K562 (cell line): Measurements from ENCODE around the gene NFATC1. TPM values are rescaled to one million over a fixed set of nuclear protein-coding genes. Genes with fewer than 3 reads are reported as not detected.

ENCODE experiments used
- ATAC-seq: fragments of 200-7000 bp; cut with Tn5 transposase; 3 replicates; pipeline ENCODE4 v1.9.1; 2020; ENCODE audit warnings: moderate library complexity
- BruUV-seq: library from RNA; stranded (reverse); fragments of 400-500 nt; replicated peaks from 2 replicates; lab custom pipeline; 2021; lab: Mats Ljungman, UMichigan
- CTCF ChIA-PET: fragments of 300-600 bp; formaldehyde crosslinking; extraction: SDS; loops from one replicate; lab custom pipeline; 2021; ENCODE audit warnings: low intra/inter-chr PET ratio; lab: Yijun Ruan, JAX
- POLR2A ChIA-PET: fragments of 300-600, 350-650 bp; sonication (Branson Sonifier 250); formaldehyde crosslinking; extraction: SDS; loops from one replicate; lab custom pipeline; 2021; ENCODE audit warnings: antibody characterized with exemption, inconsistent platforms; lab: Yijun Ruan, JAX
- DNase-seq, 4 experiments: peaks; one replicate each; pipeline versions ENCODE4 v3.0.0 to v3.0.0-alpha.2; 2011 to 2018; ENCODE audit warnings: low spot score in 3 of 4, mixed read lengths in 3 of 4; ENCODE audit errors: extremely low read depth in 1 of 4
- FAIRE-seq: peaks from 2 replicates; lab custom pipeline; 2011; peaks lifted over from hg19 to GRCh38; lab: Jason Lieb, UNC
- H2AFZ ChIP-seq: 2 replicates; pipeline ENCODE4 v1.6.0; 2011; ENCODE audit warnings: low read depth, low read length, control low read depth, inconsistent platforms
- H3K27ac ChIP-seq: fragments of 200-600 bp; 3 replicates; pipeline ENCODE4 v1.8.0; 2011; ENCODE audit warnings: low read depth, mild to moderate bottlenecking, control low read depth, inconsistent platforms, low read length, moderate library complexity, mixed read lengths; ENCODE audit errors: extremely low read depth
- H3K27me3 ChIP-seq, 2 experiments: fragments of 300-600 bp in 1 of 2; 2 replicates in 1 of 2; 3 replicates in 1 of 2; pipeline versions ENCODE4 v1.6.0 to v1.8.0; 2011; ENCODE audit warnings: inconsistent platforms in 2 of 2, low read length in 2 of 2, mild to moderate bottlenecking in 1 of 2, mixed read lengths in 1 of 2, moderate library complexity in 1 of 2; ENCODE audit not compliant: control insufficient read depth in 2 of 2, insufficient read depth in 2 of 2
- H3K36me3 ChIP-seq: fragments of 300-600 bp; 3 replicates; pipeline ENCODE4 v1.8.0; 2011; ENCODE audit warnings: mild to moderate bottlenecking, low read length, inconsistent platforms; ENCODE audit not compliant: control insufficient read depth, insufficient read depth
- H3K4me1 ChIP-seq, 2 experiments: fragments of 200-600 bp in 1 of 2; replicated peaks in 1 of 2; 2 replicates in 1 of 2; 3 replicates in 1 of 2; pipeline versions ENCODE4 v1.5.1 to v1.8.0; 2011; ENCODE audit warnings: inconsistent platforms in 2 of 2, low read length in 2 of 2, mild to moderate bottlenecking in 1 of 2, mixed read lengths in 1 of 2, moderate library complexity in 1 of 2; ENCODE audit not compliant: control insufficient read depth in 2 of 2, insufficient read depth in 2 of 2
- H3K4me2 ChIP-seq: 2 replicates; pipeline ENCODE4 v1.6.1; 2011; ENCODE audit warnings: low read length, control low read depth, inconsistent platforms, mixed read lengths; ENCODE audit not compliant: insufficient read depth
- H3K4me3 ChIP-seq: fragments of 200-600 bp; sonication (generic), shearing (Covaris generic); 2 replicates; pipeline ENCODE4 v1.5.1; 2016; ENCODE audit warnings: control low read depth, inconsistent platforms
- H3K79me2 ChIP-seq: fragments of 200-600 bp; 3 replicates; pipeline ENCODE4 v1.8.0; 2011; ENCODE audit warnings: low read length, inconsistent platforms; ENCODE audit not compliant: control insufficient read depth, insufficient read depth
- H3K9ac ChIP-seq, 2 experiments: 2 replicates each; pipeline versions ENCODE4 v1.6.0 to v1.6.1; 2011; ENCODE audit warnings: low read depth in 2 of 2, low read length in 2 of 2, control low read depth in 1 of 2, inconsistent platforms in 1 of 2, mild to moderate bottlenecking in 1 of 2, mixed read lengths in 1 of 2; ENCODE audit not compliant: insufficient read depth in 1 of 2
- H3K9me1 ChIP-seq: one replicate; pipeline ENCODE4 v1.6.0; 2011; ENCODE audit warnings: inconsistent platforms, mild to moderate bottlenecking, low read length, moderate library complexity; ENCODE audit not compliant: control insufficient read depth, insufficient read depth
- H3K9me3 ChIP-seq: replicated peaks from 2 replicates; pipeline ENCODE4 v1.5.1; 2011; ENCODE audit warnings: low read depth, low read length, inconsistent platforms; ENCODE audit not compliant: control insufficient read depth, insufficient read depth
- H4K20me1 ChIP-seq: replicated peaks from 2 replicates; pipeline ENCODE4 v1.6.1; 2011; ENCODE audit warnings: low read length, inconsistent platforms, mixed read lengths; ENCODE audit not compliant: control insufficient read depth, insufficient read depth
- CREM ChIP-seq: IDR thresholded peaks from 2 replicates; pipeline ENCODE4 v1.6.1; 2014; ENCODE audit warnings: antibody characterized with exemption, low read depth
- EGR1 ChIP-seq: fragments of 450-650 bp; conservative IDR thresholded peaks from 2 replicates; pipeline ENCODE4 v1.6.1; 2017; ENCODE audit warnings: mild to moderate bottlenecking
- FOSL1 ChIP-seq: fragments of 200-800 bp; sonication (Bioruptor generic); conservative IDR thresholded peaks from 2 replicates; pipeline ENCODE4 v1.6.1; 2016; ENCODE audit warnings: missing genetic modification characterization, missing compliant biosample characterization
- FOXA3 ChIP-seq, 2 experiments: fragments of 450-650 bp in 1 of 2; sonication (generic) in 1 of 2; formaldehyde crosslinking; IDR thresholded peaks in 1 of 2; conservative IDR thresholded peaks in 1 of 2; 2 replicates each; pipeline versions ENCODE4 v1.4.0 to v1.8.0; 2020 to 2022; ENCODE audit warnings: mild to moderate bottlenecking in 2 of 2, missing genetic modification reagents in 1 of 2
- GABPA ChIP-seq: fragments of 200-800 bp; sonication (Bioruptor generic); conservative IDR thresholded peaks from 2 replicates; pipeline ENCODE4 v1.6.1; 2016; ENCODE audit warnings: low read depth, missing genetic modification characterization, missing compliant biosample characterization
- GABPB1 ChIP-seq: sonication (generic); formaldehyde crosslinking; IDR thresholded peaks from 2 replicates; pipeline ENCODE4 v1.8.0; 2022; ENCODE audit warnings: mild to moderate bottlenecking, missing genetic modification reagents
- KAT2B ChIP-seq: IDR thresholded peaks from one replicate; pipeline ENCODE4 v1.6.1; 2012; ENCODE audit warnings: low read depth, mild to moderate bottlenecking, control low read depth, inconsistent platforms, low read length, moderate library complexity
- MAFK ChIP-seq: IDR thresholded peaks from 2 replicates; pipeline ENCODE4 v1.6.1; 2011; ENCODE audit warnings: low read length, improper control_type of control experiment
- NRF1 ChIP-seq, 2 experiments: fragments of 450-650 bp; IDR thresholded peaks in 1 of 2; conservative IDR thresholded peaks in 1 of 2; 2 replicates each; pipeline ENCODE4 v1.6.1; 2014; ENCODE audit warnings: mild to moderate bottlenecking in 2 of 2
- WGBS: fragments of 100-300 bp; shearing (Covaris generic); methylation state at CpG from one replicate; pipeline ENCODE4 v1.1.6; 2016; ENCODE audit warnings: low coverage, mixed read lengths; ENCODE audit not compliant: insufficient coverage; ENCODE audit errors: missing lambda C conversion rate; 5-methylcytosine and 5-hydroxymethylcytosine counted together
- in situ Hi-C: fragments of 300-500 bp; cut with MboI; formaldehyde crosslinking; loops from 4 replicates; pipeline ENCODE4 v1.15.0; 2018; ENCODE audit warnings: inconsistent platforms, mixed read lengths
- intact Hi-C: fragments of 100-400 bp; cut with micrococcal nuclease; formaldehyde crosslinking; loops from 2 replicates; pipeline ENCODE4 v1.14.2; 2022
- polyA plus RNA-seq, 8 experiments: library from polyadenylated mRNA; depleted of rRNA in 4 of 8; stranded (reverse) in 5 of 8; unstranded in 3 of 8; fragments of >200 nt; fragmentation: Nextera tagmentation in 2 of 8; fragmentation: Illumina TruSeq in 1 of 8; extraction: Ambion mirVana in 2 of 8; extraction: Trizol in 1 of 8; gene quantifications; 2 replicates each; pipeline versions ENCODE4 v1.2.1 to v1.2.3, GENCODE V29; 2011 to 2014; ENCODE audit warnings: inconsistent platforms in 1 of 8, missing spikeins in 1 of 8
- total RNA-seq, 7 experiments: library from RNA; depleted of rRNA in 6 of 7; stranded (reverse); fragments of >200 nt in 6 of 7; fragmentation: Illumina TruSeq in 2 of 7; extraction: Trizol in 2 of 7; gene quantifications; 2 replicates each; pipeline versions ENCODE4 v1.2.1 to v1.2.3, GENCODE V29; 2011 to 2021; ENCODE audit warnings: low replicate concordance in 1 of 7
- TF ChIP-seq, protein P1 (sequence below): sonication (generic); formaldehyde crosslinking; IDR thresholded peaks from 2 replicates; pipeline ENCODE4 v1.8.0; 2022; ENCODE audit warnings: mild to moderate bottlenecking, missing genetic modification reagents
- TF ChIP-seq, protein P2 (sequence below): IDR thresholded peaks from 2 replicates; pipeline ENCODE4 v1.6.1; 2011; ENCODE audit not compliant: insufficient read length; ENCODE audit errors: extremely low read depth
- TF ChIP-seq, protein P3 (sequence below): fragments of 450-650 bp; IDR thresholded peaks from 2 replicates; pipeline ENCODE4 v1.6.1; 2016; ENCODE audit warnings: mild to moderate bottlenecking

The NFATC1 gene
- total and polyA plus RNA-seq, 9 of the 15 experiments (the other 6 are each of a cell fraction or from before 2014, with no cell fraction given), result 1.1 to 16.4 (median 2.5) TPM

DNA sequence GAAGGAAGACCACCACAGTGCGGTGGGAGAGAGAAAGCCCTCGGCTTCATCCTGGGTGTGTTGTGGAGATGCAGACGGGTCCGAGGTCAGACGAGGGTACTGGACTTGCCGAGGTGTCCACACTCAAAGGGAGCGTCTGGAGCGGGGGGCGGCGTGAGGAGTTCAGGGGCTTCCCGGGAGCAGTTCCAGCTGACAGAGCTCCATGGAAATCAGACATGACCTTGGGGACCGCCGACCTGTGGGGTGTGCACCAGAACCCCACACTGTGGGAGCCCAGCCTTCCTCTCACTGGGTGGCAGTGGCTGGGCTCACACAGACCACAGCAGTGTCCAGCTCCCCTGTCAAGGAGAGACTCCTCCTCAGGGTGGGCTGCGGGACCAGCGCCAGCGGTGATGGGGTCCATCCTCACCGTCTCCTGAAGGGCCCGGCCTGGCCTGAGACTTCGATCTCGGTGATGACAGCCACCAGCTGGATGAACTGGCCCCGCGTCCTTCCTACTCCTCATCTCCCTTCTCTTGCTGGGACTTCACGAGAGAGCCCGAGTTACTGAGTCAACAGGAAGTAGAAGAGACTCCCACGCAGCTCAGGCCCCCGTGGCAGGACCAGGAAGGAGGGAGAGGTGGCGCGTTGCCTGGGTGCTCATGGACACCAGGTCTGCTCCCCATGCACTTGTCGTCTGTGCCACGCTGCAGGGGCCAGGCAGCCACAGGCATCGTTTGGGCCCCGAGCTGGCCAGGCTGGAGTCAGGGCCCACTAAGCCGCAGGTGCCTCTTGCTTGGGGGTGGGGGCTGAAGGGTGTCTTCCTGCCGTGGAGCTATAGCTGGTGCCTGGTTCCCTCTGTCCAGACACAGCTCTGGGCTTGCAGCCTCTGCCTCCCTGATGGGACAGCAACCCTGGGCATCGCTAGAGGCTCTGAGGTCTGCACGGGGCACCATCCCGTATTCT lies 182.0 kb downstream of the NFATC1 start:
- no peak overlapping the region; a peak in 1 of 4 replicates for H3K9ac ChIP-seq
- POLR2A ChIA-PET, result no interaction called here
- no peaks in the 10 kb centered on the region for H3K9me1 ChIP-seq
- H2AFZ ChIP-seq, result no peak overlapping the region
- ATAC-seq (peak; percentile 55), DNase-seq (peak in 3 of 4 experiments; percentile 17 to 34 (median 17)), FAIRE-seq (no peak)
- TF ChIP-seq NRF1 (conservative IDR thresholded peaks at IDR 0.05 in 1 of 2, IDR thresholded peaks at IDR 0.05 in 1 of 2) (0 out of 4 replicates have a peak, but pooled peaks of 1 of the 2 experiments have one; percentile 35), MAFK (no peak), FOSL1 (0 out of 2 replicates have a peak, but pooled peaks have one; percentile 29), GABPA (tag) (peak; percentile 45), GABPB1 (no peak), CREM (no peak), FOXA3 (CRISPR knock-in tag; conservative IDR thresholded peaks at IDR 0.05 in 1 of 2, IDR thresholded peaks at IDR 0.05 in 1 of 2) (peak in 1 of 2 experiments; percentile 62; a peak in 1 of 4 replicates), EGR1 (peak; percentile 61), KAT2B (no peak)
- TF ChIP-seq, protein P1, sequence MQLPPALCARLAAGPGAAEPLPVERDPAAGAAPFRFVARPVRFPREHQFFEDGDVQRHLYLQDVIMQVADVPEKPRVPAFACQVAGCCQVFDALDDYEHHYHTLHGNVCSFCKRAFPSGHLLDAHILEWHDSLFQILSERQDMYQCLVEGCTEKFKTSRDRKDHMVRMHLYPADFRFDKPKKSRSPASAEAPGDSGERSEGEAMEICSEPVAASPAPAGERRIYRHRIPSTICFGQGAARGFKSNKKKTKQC (CRISPR knock-in tag), result no peak
- TF ChIP-seq, protein P2, sequence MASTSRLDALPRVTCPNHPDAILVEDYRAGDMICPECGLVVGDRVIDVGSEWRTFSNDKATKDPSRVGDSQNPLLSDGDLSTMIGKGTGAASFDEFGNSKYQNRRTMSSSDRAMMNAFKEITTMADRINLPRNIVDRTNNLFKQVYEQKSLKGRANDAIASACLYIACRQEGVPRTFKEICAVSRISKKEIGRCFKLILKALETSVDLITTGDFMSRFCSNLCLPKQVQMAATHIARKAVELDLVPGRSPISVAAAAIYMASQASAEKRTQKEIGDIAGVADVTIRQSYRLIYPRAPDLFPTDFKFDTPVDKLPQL, result no peak
- TF ChIP-seq, protein P3, sequence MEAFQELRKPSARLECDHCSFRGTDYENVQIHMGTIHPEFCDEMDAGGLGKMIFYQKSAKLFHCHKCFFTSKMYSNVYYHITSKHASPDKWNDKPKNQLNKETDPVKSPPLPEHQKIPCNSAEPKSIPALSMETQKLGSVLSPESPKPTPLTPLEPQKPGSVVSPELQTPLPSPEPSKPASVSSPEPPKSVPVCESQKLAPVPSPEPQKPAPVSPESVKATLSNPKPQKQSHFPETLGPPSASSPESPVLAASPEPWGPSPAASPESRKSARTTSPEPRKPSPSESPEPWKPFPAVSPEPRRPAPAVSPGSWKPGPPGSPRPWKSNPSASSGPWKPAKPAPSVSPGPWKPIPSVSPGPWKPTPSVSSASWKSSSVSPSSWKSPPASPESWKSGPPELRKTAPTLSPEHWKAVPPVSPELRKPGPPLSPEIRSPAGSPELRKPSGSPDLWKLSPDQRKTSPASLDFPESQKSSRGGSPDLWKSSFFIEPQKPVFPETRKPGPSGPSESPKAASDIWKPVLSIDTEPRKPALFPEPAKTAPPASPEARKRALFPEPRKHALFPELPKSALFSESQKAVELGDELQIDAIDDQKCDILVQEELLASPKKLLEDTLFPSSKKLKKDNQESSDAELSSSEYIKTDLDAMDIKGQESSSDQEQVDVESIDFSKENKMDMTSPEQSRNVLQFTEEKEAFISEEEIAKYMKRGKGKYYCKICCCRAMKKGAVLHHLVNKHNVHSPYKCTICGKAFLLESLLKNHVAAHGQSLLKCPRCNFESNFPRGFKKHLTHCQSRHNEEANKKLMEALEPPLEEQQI, result no peak
- no peak overlapping the region for H3K4me2 ChIP-seq
- H3K36me3 ChIP-seq, result no peaks in the 10 kb centered on the region
- in situ Hi-C loops, result no loop called here
- H4K20me1 ChIP-seq, result no peaks in the 10 kb centered on the region
- H3K79me2 ChIP-seq, result no peaks in the 10 kb centered on the region
- CTCF ChIA-PET, result no interaction called here
- no peak overlapping the region for H3K4me3 ChIP-seq
- H3K27me3 ChIP-seq, result peaks cover 9 to 52% of the 10 kb centered on the region in 2 experiments; a peak in 4 of 5 replicates
- no peak overlapping the region for H3K27ac ChIP-seq
- no TSS peak for BruUV-seq
- peaks cover 3% of the 10 kb centered on the region for H3K9me3 ChIP-seq
- H3K4me1 ChIP-seq, result peaks cover 0 to 22% of the 10 kb centered on the region in 2 experiments; a peak in 3 of 5 replicates
- WGBS, result 5% methylated on average over 28 of the region's 37 CpGs
- intact Hi-C loops, result no loop called here
